Measurements from ENCODE around the gene MCCC2. TPM values are rescaled to one million over a fixed set of nuclear protein-coding genes. Genes with fewer than 3 reads are reported as not detected.

MCCC2 gene
- total and polyA plus RNA-seq, 2 of the 13 experiments (the other 11 are each of a cell fraction or from before 2014, with no cell fraction given) = 44.8 to 83.6 TPM

GRCh38 chr5:71693828-71694427 lies 106.8 kb downstream of the MCCC2 start (continued):
- TF ChIP-seq, protein P1, sequence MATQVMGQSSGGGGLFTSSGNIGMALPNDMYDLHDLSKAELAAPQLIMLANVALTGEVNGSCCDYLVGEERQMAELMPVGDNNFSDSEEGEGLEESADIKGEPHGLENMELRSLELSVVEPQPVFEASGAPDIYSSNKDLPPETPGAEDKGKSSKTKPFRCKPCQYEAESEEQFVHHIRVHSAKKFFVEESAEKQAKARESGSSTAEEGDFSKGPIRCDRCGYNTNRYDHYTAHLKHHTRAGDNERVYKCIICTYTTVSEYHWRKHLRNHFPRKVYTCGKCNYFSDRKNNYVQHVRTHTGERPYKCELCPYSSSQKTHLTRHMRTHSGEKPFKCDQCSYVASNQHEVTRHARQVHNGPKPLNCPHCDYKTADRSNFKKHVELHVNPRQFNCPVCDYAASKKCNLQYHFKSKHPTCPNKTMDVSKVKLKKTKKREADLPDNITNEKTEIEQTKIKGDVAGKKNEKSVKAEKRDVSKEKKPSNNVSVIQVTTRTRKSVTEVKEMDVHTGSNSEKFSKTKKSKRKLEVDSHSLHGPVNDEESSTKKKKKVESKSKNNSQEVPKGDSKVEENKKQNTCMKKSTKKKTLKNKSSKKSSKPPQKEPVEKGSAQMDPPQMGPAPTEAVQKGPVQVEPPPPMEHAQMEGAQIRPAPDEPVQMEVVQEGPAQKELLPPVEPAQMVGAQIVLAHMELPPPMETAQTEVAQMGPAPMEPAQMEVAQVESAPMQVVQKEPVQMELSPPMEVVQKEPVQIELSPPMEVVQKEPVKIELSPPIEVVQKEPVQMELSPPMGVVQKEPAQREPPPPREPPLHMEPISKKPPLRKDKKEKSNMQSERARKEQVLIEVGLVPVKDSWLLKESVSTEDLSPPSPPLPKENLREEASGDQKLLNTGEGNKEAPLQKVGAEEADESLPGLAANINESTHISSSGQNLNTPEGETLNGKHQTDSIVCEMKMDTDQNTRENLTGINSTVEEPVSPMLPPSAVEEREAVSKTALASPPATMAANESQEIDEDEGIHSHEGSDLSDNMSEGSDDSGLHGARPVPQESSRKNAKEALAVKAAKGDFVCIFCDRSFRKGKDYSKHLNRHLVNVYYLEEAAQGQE (IDR thresholded peaks at IDR 0.05; ENCODE audit: borderline replicate concordance in 1 of 2, low read depth in 1 of 2, low read length in 2 of 2) = no peak; a peak in 1 of 4 replicates
- TF ChIP-seq ZNF33A (CRISPR knock-in tag; IDR thresholded peaks at IDR 0.05; ENCODE audit: borderline replicate concordance) = no peak
- peak; percentile 34; the same call in 1 of the 2 replicates for TF ChIP-seq MAX (IDR thresholded peaks at IDR 0.05)
- TF ChIP-seq, protein P2, sequence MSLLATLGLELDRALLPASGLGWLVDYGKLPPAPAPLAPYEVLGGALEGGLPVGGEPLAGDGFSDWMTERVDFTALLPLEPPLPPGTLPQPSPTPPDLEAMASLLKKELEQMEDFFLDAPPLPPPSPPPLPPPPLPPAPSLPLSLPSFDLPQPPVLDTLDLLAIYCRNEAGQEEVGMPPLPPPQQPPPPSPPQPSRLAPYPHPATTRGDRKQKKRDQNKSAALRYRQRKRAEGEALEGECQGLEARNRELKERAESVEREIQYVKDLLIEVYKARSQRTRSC (CRISPR knock-in tag; IDR thresholded peaks at IDR 0.05; ENCODE audit: low read depth) = no peak
- TF ChIP-seq, protein P3, sequence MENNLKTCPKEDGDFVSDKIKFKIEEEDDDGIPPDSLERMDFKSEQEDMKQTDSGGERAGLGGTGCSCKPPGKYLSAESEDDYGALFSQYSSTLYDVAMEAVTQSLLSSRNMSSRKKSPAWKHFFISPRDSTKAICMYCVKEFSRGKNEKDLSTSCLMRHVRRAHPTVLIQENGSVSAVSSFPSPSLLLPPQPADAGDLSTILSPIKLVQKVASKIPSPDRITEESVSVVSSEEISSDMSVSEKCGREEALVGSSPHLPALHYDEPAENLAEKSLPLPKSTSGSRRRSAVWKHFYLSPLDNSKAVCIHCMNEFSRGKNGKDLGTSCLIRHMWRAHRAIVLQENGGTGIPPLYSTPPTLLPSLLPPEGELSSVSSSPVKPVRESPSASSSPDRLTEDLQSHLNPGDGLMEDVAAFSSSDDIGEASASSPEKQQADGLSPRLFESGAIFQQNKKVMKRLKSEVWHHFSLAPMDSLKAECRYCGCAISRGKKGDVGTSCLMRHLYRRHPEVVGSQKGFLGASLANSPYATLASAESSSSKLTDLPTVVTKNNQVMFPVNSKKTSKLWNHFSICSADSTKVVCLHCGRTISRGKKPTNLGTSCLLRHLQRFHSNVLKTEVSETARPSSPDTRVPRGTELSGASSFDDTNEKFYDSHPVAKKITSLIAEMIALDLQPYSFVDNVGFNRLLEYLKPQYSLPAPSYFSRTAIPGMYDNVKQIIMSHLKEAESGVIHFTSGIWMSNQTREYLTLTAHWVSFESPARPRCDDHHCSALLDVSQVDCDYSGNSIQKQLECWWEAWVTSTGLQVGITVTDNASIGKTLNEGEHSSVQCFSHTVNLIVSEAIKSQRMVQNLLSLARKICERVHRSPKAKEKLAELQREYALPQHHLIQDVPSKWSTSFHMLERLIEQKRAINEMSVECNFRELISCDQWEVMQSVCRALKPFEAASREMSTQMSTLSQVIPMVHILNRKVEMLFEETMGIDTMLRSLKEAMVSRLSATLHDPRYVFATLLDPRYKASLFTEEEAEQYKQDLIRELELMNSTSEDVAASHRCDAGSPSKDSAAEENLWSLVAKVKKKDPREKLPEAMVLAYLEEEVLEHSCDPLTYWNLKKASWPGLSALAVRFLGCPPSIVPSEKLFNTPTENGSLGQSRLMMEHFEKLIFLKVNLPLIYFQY (CRISPR knock-in tag; IDR thresholded peaks at IDR 0.05; ENCODE audit: borderline replicate concordance) = no peak
- no peak for TF ChIP-seq KAT2B (IDR thresholded peaks at IDR 0.05; ENCODE audit: borderline replicate concordance, low read depth, low read length)
- TF ChIP-seq KDM4B (CRISPR knock-in tag; IDR thresholded peaks at IDR 0.05) = no peak
- no peak for TF ChIP-seq HDAC6 (IDR thresholded peaks at IDR 0.05; ENCODE audit: low read depth, low read length)
- TF ChIP-seq ZMAT5 (CRISPR knock-in tag; IDR thresholded peaks at IDR 0.05; ENCODE audit: borderline replicate concordance, low read depth) = no peak
- TF ChIP-seq AHR (CRISPR knock-in tag; IDR thresholded peaks at IDR 0.05) = no peak
- TF ChIP-seq HMGXB4 (CRISPR knock-in tag; IDR thresholded peaks at IDR 0.05; ENCODE audit: borderline replicate concordance in 1 of 2, low read depth in 1 of 2) = 0 out of 4 replicates have a peak, but pooled peaks of 1 of the 2 experiments have one; percentile 22
- no peak for TF ChIP-seq KDM5A (IDR thresholded peaks at IDR 0.05; ENCODE audit: borderline replicate concordance, low read length)
- TF ChIP-seq XBP1 (CRISPR knock-in tag; IDR thresholded peaks at IDR 0.05) = no peak
- no peak for TF ChIP-seq ZNF274 (CRISPR knock-in tag; IDR thresholded peaks at IDR 0.05)
- TF ChIP-seq, protein P4, sequence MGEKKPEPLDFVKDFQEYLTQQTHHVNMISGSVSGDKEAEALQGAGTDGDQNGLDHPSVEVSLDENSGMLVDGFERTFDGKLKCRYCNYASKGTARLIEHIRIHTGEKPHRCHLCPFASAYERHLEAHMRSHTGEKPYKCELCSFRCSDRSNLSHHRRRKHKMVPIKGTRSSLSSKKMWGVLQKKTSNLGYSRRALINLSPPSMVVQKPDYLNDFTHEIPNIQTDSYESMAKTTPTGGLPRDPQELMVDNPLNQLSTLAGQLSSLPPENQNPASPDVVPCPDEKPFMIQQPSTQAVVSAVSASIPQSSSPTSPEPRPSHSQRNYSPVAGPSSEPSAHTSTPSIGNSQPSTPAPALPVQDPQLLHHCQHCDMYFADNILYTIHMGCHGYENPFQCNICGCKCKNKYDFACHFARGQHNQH (CRISPR knock-in tag; IDR thresholded peaks at IDR 0.05) = peak; percentile 68; the same call in 1 of the 2 replicates

Data from HepG2 (cell line).